ENCODE measurements around the gene BAIAP2L1. TPM values are rescaled to one million over a fixed set of nuclear protein-coding genes. Genes with fewer than 3 reads are reported as not detected.

The BAIAP2L1 gene
- total and polyA plus RNA-seq, 9 of the 15 experiments (the other 6 are each of a cell fraction or from before 2014, with no cell fraction given): 4.2 to 29.8 (median 15.5) TPM

DNA sequence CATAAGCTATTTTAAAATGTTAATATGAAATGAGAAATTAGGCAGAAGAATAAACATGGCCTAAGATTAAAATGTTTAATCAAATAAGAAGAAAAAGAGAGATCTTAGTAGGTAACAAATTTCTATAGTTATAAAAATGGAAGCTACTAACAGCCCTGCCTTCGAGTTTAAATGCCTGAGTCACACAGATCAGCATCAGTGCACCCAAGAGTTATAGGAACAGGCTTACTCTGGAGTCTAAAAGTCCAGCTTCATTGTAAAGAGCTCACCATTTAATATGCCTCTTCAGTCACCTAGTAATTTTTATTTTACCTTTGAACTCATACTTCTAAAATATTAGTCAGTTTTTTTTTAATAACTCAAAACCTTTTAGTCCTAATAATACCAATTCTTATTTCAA lies 66.8 kb downstream of the BAIAP2L1 start:
- TF ChIP-seq RB1 (IDR thresholded peaks at IDR 0.05; ENCODE audit: low read depth) (no peak), ZNF586 (CRISPR knock-in tag; conservative IDR thresholded peaks at IDR 0.05) (no peak), ZNF263 (CRISPR knock-in tag; IDR thresholded peaks at IDR 0.05; ENCODE audit: borderline replicate concordance) (no peak), ZNF316 (IDR thresholded peaks at IDR 0.05) (no peak), ZNF778 (CRISPR knock-in tag; IDR thresholded peaks at IDR 0.05) (no peak)
- Histone ChIP-seq H3K9ac (ENCODE audit: insufficient read depth in 1 of 2, low read depth in 2 of 2, low read length in 2 of 2) (no peak overlapping the region), H3K9me3 (replicated peaks; ENCODE audit: control insufficient read depth, insufficient read depth, low read depth, low read length) (no peaks in the 10 kb centered on the region), H3K9me1 (ENCODE audit: control insufficient read depth, insufficient read depth, low read length) (no peaks in the 10 kb centered on the region), H2AFZ (ENCODE audit: low read depth, low read length) (no peak overlapping the region), H3K36me3 (ENCODE audit: control insufficient read depth, insufficient read depth, low read length) (no peaks in the 10 kb centered on the region), H3K27me3 (ENCODE audit: control insufficient read depth in 2 of 2, insufficient read depth in 2 of 2, low read length in 2 of 2) (0 out of 5 replicates have a peak, but pooled peaks cover 0 to 3% of the 10 kb centered on the region in 2 experiments), H3K4me2 (ENCODE audit: insufficient read depth, low read length) (no peak overlapping the region), H4K20me1 (replicated peaks; ENCODE audit: control insufficient read depth, insufficient read depth, low read length) (no peaks in the 10 kb centered on the region), H3K79me2 (ENCODE audit: control insufficient read depth, insufficient read depth, low read length) (no peaks in the 10 kb centered on the region), H3K27ac (ENCODE audit: extremely low read depth, low read depth, low read length) (peak overlapping the region; percentile 6; the same call in 1 of the 3 replicates), H3K4me3 (no peak overlapping the region), H3K4me1 (replicated peaks in 1 of 2; ENCODE audit: control insufficient read depth in 2 of 2, insufficient read depth in 2 of 2, low read length in 2 of 2) (no peaks in the 10 kb centered on the region; a peak in 2 of 5 replicates)
- intact Hi-C loops (cut with micrococcal nuclease): no loop called here
- ChIA-PET POLR2A (no interaction called here), CTCF (ENCODE audit: low intra/inter-chr PET ratio) (no interaction called here)
- no TSS peak for BruUV-seq (replicated peaks)
- ATAC-seq (0 out of 3 replicates have a peak, but pooled peaks have one; percentile 39), DNase-seq (ENCODE audit: extremely low read depth in 1 of 4, low spot score in 3 of 4) (no peak), FAIRE-seq (no peak)
- 15% methylated on average over 1 of the region's 1 CpG for WGBS (ENCODE audit: insufficient coverage, low coverage, missing lambda C conversion rate)
- in situ Hi-C loops (cut with MboI): no loop called here

DNA sequence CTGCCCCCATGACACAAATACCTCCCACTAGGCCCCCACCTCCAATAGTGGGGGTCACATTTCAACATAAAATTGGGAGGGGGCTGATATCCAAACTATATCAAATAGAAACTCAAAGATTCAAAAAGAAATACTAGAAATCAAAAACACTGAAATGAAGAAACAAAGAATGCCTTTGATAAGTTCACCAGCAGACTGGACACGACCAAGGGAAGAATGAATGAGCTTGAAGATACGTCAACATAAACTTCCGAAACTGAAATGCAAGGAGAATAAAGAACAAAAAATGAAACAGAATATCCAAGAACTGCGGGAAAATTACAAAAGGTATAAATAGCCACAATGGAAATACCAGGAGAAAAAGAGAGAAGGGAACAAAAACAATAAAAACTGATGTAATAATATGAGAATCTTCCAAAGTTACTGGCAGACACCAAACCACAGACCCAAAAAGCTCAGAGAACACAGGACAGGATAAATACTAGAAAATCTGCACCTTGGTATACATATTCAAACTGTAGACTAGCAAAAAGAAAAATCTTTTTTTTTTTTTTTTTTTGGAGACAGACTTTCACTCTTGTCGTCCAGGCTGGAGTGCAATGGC lies 69.9 kb downstream of the BAIAP2L1 start:
- H3K79me2 ChIP-seq (ENCODE audit: control insufficient read depth, insufficient read depth, low read length): no peaks in the 10 kb centered on the region
- DNase-seq (ENCODE audit: extremely low read depth in 1 of 4, low spot score in 3 of 4) (no peak), ATAC-seq (no peak), FAIRE-seq (no peak)
- no peak overlapping the region for H3K27ac ChIP-seq (ENCODE audit: extremely low read depth, low read depth, low read length)
- no peak overlapping the region for H2AFZ ChIP-seq (ENCODE audit: low read depth, low read length)
- intact Hi-C loops (cut with micrococcal nuclease) (no loop called here), in situ Hi-C loops (cut with MboI) (no loop called here)
- no TSS peak for BruUV-seq (replicated peaks)
- H4K20me1 ChIP-seq (replicated peaks; ENCODE audit: control insufficient read depth, insufficient read depth, low read length): no peaks in the 10 kb centered on the region
- H3K4me2 ChIP-seq (ENCODE audit: insufficient read depth, low read length): no peak overlapping the region
- H3K27me3 ChIP-seq (ENCODE audit: control insufficient read depth in 2 of 2, insufficient read depth in 2 of 2, low read length in 2 of 2): peaks cover 0 to 6% of the 10 kb centered on the region in 2 experiments; a peak in 1 of 5 replicates
- TF ChIP-seq PRMT5 (CRISPR knock-in tag; IDR thresholded peaks at IDR 0.05): no peak
- TF ChIP-seq, protein P1, sequence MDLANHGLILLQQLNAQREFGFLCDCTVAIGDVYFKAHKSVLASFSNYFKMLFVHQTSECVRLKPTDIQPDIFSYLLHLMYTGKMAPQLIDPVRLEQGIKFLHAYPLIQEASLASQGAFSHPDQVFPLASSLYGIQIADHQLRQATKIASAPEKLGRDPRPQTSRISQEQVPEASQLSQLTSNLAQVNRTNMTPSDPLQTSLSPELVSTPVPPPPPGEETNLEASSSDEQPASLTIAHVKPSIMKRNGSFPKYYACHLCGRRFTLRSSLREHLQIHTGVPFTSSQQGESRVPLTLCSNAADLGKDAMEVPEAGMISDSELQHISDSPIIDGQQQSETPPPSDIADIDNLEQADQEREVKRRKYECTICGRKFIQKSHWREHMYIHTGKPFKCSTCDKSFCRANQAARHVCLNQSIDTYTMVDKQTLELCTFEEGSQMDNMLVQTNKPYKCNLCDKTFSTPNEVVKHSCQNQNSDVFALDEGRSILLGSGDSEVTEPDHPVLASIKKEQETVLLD (IDR thresholded peaks at IDR 0.05): no peak
- TF ChIP-seq, protein P2, sequence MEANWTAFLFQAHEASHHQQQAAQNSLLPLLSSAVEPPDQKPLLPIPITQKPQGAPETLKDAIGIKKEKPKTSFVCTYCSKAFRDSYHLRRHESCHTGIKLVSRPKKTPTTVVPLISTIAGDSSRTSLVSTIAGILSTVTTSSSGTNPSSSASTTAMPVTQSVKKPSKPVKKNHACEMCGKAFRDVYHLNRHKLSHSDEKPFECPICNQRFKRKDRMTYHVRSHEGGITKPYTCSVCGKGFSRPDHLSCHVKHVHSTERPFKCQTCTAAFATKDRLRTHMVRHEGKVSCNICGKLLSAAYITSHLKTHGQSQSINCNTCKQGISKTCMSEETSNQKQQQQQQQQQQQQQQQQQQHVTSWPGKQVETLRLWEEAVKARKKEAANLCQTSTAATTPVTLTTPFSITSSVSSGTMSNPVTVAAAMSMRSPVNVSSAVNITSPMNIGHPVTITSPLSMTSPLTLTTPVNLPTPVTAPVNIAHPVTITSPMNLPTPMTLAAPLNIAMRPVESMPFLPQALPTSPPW (CRISPR knock-in tag; IDR thresholded peaks at IDR 0.05): no peak
- TF ChIP-seq, protein P3, sequence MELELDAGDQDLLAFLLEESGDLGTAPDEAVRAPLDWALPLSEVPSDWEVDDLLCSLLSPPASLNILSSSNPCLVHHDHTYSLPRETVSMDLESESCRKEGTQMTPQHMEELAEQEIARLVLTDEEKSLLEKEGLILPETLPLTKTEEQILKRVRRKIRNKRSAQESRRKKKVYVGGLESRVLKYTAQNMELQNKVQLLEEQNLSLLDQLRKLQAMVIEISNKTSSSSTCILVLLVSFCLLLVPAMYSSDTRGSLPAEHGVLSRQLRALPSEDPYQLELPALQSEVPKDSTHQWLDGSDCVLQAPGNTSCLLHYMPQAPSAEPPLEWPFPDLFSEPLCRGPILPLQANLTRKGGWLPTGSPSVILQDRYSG (tag; conservative IDR thresholded peaks at IDR 0.05; ENCODE audit: low read depth): no peak
- H3K9me3 ChIP-seq (replicated peaks; ENCODE audit: control insufficient read depth, insufficient read depth, low read depth, low read length): no peaks in the 10 kb centered on the region
- ChIA-PET CTCF (ENCODE audit: low intra/inter-chr PET ratio) (no interaction called here), POLR2A (interaction anchor here (0.7 kb wide), 1 partner anchor 70 kb away, joined by 3 read pairs; the partner anchor contains the start of gene BAIAP2L1)
- no peak overlapping the region for H3K4me3 ChIP-seq
- 45% methylated on average over 5 of the region's 5 CpGs for WGBS (ENCODE audit: insufficient coverage, low coverage, missing lambda C conversion rate)
- no peaks in the 10 kb centered on the region for H3K36me3 ChIP-seq (ENCODE audit: control insufficient read depth, insufficient read depth, low read length)
- H3K4me1 ChIP-seq (replicated peaks in 1 of 2; ENCODE audit: control insufficient read depth in 2 of 2, insufficient read depth in 2 of 2, low read length in 2 of 2): no peaks in the 10 kb centered on the region; a peak in 2 of 5 replicates
- no peak overlapping the region for H3K9ac ChIP-seq (ENCODE audit: insufficient read depth in 1 of 2, low read depth in 2 of 2, low read length in 2 of 2)
- H3K9me1 ChIP-seq (ENCODE audit: control insufficient read depth, insufficient read depth, low read length): no peaks in the 10 kb centered on the region
